ENCODE results near the gene RARA.

- no peak for TF ChIP-seq EP300 (IDR thresholded peaks at IDR 0.05)
- TF ChIP-seq, protein P1, sequence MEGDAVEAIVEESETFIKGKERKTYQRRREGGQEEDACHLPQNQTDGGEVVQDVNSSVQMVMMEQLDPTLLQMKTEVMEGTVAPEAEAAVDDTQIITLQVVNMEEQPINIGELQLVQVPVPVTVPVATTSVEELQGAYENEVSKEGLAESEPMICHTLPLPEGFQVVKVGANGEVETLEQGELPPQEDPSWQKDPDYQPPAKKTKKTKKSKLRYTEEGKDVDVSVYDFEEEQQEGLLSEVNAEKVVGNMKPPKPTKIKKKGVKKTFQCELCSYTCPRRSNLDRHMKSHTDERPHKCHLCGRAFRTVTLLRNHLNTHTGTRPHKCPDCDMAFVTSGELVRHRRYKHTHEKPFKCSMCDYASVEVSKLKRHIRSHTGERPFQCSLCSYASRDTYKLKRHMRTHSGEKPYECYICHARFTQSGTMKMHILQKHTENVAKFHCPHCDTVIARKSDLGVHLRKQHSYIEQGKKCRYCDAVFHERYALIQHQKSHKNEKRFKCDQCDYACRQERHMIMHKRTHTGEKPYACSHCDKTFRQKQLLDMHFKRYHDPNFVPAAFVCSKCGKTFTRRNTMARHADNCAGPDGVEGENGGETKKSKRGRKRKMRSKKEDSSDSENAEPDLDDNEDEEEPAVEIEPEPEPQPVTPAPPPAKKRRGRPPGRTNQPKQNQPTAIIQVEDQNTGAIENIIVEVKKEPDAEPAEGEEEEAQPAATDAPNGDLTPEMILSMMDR (IDR thresholded peaks at IDR 0.05): no peak
These were observed 43.9 kb downstream of the RARA start for GRCh38 chr17:40352779-40353394.

Measured in gastroesophageal sphincter (tissue), 3 donors.